Upper lobe of left lung (tissue), 6 donors: ENCODE measurements around the gene KLK15. TPM values are rescaled to one million over a fixed set of nuclear protein-coding genes. Genes with fewer than 3 reads are reported as not detected.
"Not testable (repeated sequence)": the region's sequence is repeated elsewhere in the genome, so short reads cannot be mapped to it uniquely, and the experiment has no call there.

Source experiments
- ATAC-seq, 2 donors: fragments of 200-7000 bp; cut with Tn5 transposase; one replicate each; pipeline ENCODE4 v1.9.1; 2022; ENCODE audit warnings: mild to moderate bottlenecking in 2 of 2, moderate library complexity in 2 of 2; ENCODE audit not compliant: low FRiP score in 2 of 2
- DNase-seq, 2 donors: peaks; one replicate each; pipeline ENCODE4 v3.0.0-alpha.2; 2019 to 2020
- H3K27ac ChIP-seq, 4 donors: fragments of 200-600 bp; sonication (generic); one replicate each; pipeline ENCODE4 v1.5.1; 2016 to 2019
- H3K27me3 ChIP-seq, 4 donors: fragments of 200-600 bp; sonication (generic); one replicate each; pipeline ENCODE4 v1.5.1; 2017 to 2019
- H3K36me3 ChIP-seq, 4 donors: fragments of 200-600 bp; sonication (generic); one replicate each; pipeline ENCODE4 v1.5.1; 2016 to 2019
- H3K4me1 ChIP-seq, 4 donors: fragments of 200-600 bp; sonication (generic); one replicate each; pipeline ENCODE4 v1.5.1; 2018 to 2019
- H3K4me3 ChIP-seq, 4 donors: fragments of 200-600 bp; sonication (generic); one replicate each; pipeline ENCODE4 v1.5.1; 2017 to 2019; ENCODE audit warnings: mild to moderate bottlenecking in 2 of 4, moderate library complexity in 1 of 4
- H3K9me3 ChIP-seq, 4 donors: fragments of 200-600 bp; sonication (generic); one replicate each; pipeline ENCODE4 v1.5.1; 2018 to 2019
- EP300 ChIP-seq, 4 donors: sonication (generic); formaldehyde crosslinking; IDR thresholded peaks; one replicate each; pipeline ENCODE4 v1.5.1; 2017; ENCODE audit warnings: antibody characterized with exemption in 4 of 4, control low read depth in 2 of 4
- POLR2A ChIP-seq, 4 donors: fragments of 450-650 bp; IDR thresholded peaks; one replicate each; pipeline ENCODE4 v1.5.1; 2016 to 2017; ENCODE audit warnings: antibody characterized with exemption in 4 of 4, mild to moderate bottlenecking in 2 of 4
- POLR2AphosphoS5 ChIP-seq, 2 donors: sonication (generic); formaldehyde crosslinking; IDR thresholded peaks; one replicate each; pipeline ENCODE4 v1.5.1; 2017; ENCODE audit warnings: antibody characterized with exemption in 2 of 2
- WGBS, 2 donors: methylation state at CpG; one replicate each; pipeline ENCODE4 v1.1.5; 2017 to 2018; 5-methylcytosine and 5-hydroxymethylcytosine counted together
- total RNA-seq, 6 donors: library from RNA; depleted of rRNA in 4 of 6; stranded (reverse); fragments of >200 nt in 4 of 6; gene quantifications; one replicate each; pipeline versions ENCODE4 v1.1.0 to v1.2.1, GENCODE V29; 2016 to 2021
- TF ChIP-seq, protein P1 (sequence below), 6 experiments: fragments of 450-650 bp in 4 of 6; fragments of 200-600 bp in 2 of 6; sonication (generic) in 2 of 6; IDR thresholded peaks; one replicate each; pipeline ENCODE4 v1.5.1; 2016 to 2019; ENCODE audit warnings: antibody characterized with exemption in 6 of 6
- donor health status: DM: no; HTN: no; CAD: no; lungs with moderate emphysema.
- donor health status: DM: no; HTN: yes; CAD: no; lungs with severe emphysema.

KLK15 gene
- total RNA-seq, 6 donors from 2014 or later = not detected

DNA sequence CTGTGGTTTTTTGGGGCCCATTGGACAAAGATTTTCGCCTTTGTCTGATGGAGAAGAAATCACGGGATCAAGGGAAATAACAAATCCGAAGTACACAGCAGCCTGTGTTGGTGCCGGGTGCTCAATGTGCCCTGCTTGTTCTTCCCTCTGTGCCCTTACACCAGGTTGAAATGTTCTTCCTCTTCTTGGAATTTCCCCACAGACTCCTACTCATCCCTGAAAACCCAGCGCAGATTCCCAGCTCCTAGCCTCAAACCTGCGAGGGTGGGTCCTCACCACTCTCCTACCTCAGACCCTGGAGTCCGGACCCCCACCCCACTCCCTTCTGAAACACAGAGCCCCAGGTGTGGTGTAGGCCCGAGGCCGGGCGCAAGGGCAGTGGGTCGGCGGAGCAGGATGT, 48.0 kb downstream of the KLK15 start:
- H3K27me3 ChIP-seq = no peaks in the 10 kb centered on the region
- TF ChIP-seq, protein P1, sequence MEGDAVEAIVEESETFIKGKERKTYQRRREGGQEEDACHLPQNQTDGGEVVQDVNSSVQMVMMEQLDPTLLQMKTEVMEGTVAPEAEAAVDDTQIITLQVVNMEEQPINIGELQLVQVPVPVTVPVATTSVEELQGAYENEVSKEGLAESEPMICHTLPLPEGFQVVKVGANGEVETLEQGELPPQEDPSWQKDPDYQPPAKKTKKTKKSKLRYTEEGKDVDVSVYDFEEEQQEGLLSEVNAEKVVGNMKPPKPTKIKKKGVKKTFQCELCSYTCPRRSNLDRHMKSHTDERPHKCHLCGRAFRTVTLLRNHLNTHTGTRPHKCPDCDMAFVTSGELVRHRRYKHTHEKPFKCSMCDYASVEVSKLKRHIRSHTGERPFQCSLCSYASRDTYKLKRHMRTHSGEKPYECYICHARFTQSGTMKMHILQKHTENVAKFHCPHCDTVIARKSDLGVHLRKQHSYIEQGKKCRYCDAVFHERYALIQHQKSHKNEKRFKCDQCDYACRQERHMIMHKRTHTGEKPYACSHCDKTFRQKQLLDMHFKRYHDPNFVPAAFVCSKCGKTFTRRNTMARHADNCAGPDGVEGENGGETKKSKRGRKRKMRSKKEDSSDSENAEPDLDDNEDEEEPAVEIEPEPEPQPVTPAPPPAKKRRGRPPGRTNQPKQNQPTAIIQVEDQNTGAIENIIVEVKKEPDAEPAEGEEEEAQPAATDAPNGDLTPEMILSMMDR (IDR thresholded peaks at IDR 0.05) = no peak
- TF ChIP-seq EP300 (IDR thresholded peaks at IDR 0.05) (no peak), POLR2A (IDR thresholded peaks at IDR 0.05) (no peak), POLR2AphosphoS5 (IDR thresholded peaks at IDR 0.05) (no peak)
- ATAC-seq (no peak), DNase-seq (peak in 1 of 2 donors; percentile 60)
- H3K27ac ChIP-seq = no peak overlapping the region
- WGBS, 2 donors = 84 to 86% methylated on average over 12 of the region's 12 CpGs
- H3K4me1 ChIP-seq = peaks cover 0 to 8% (median 6%) of the 10 kb centered on the region in 4 donors
- no peak overlapping the region for H3K4me3 ChIP-seq
- no peaks in the 10 kb centered on the region for H3K9me3 ChIP-seq
- no peaks in the 10 kb centered on the region for H3K36me3 ChIP-seq

DNA sequence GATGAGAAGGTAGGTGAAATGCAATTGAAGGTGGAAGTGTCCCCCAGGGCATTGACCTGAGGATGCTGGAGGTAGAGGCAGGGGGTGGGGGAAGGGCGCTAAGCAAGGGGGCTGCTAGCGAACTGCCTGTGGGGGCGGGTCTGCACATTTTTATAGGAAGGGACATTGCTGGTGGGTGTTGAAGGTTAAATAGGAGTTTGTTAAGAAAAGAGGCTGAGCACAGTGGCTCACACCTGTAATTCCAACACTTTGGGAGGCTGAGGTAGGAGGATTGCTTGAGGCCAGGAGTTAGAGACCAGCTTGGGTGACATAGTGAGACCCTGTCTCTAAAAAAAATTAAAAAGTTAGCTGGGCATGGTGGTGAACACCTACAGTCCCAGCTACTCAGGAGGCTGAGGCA, 48.7 kb downstream of the KLK15 start:
- Histone ChIP-seq H3K4me1 (peaks cover 0 to 8% (median 6%) of the 10 kb centered on the region in 4 donors), H3K27me3 (peaks cover 0 to 4% (median 0%) of the 10 kb centered on the region in 4 donors), H3K4me3 (no peak overlapping the region), H3K36me3 (no peaks in the 10 kb centered on the region), H3K9me3 (no peaks in the 10 kb centered on the region), H3K27ac (no peak overlapping the region)
- DNase-seq (no peak), ATAC-seq (no peak)
- TF ChIP-seq, protein P1 (IDR thresholded peaks at IDR 0.05) = no peak
- TF ChIP-seq EP300 (IDR thresholded peaks at IDR 0.05) (no peak), POLR2AphosphoS5 (IDR thresholded peaks at IDR 0.05) (no peak), POLR2A (IDR thresholded peaks at IDR 0.05) (no peak)
- 91 to 95% methylated on average over 3 of the region's 3 CpGs for WGBS, 2 donors

DNA sequence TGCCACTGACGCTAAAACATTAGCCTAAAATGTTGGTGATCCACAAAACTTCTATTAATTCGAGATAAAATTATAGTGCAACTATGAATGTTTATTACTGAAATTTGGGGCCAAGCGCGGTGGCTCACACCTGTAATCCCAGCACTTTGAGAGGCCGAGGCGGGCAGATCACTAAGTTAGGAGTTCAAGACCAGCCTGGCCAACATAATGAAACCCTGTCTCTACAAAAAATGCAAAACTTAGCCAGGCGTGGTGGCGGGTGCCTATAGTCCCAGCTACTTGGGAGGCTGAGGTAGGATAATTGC, 49.6 kb downstream of the KLK15 start:
- not testable (repeated sequence) for H3K4me1 ChIP-seq, H3K36me3 ChIP-seq, ATAC-seq, DNase-seq, H3K9me3 ChIP-seq, H3K4me3 ChIP-seq, H3K27me3 ChIP-seq, H3K27ac ChIP-seq
- TF ChIP-seq, protein P1 (IDR thresholded peaks at IDR 0.05) = peak in 1 of 6 experiments; percentile 0
- WGBS, 2 donors = 35 to 41% methylated on average over 8 of the region's 8 CpGs

DNA sequence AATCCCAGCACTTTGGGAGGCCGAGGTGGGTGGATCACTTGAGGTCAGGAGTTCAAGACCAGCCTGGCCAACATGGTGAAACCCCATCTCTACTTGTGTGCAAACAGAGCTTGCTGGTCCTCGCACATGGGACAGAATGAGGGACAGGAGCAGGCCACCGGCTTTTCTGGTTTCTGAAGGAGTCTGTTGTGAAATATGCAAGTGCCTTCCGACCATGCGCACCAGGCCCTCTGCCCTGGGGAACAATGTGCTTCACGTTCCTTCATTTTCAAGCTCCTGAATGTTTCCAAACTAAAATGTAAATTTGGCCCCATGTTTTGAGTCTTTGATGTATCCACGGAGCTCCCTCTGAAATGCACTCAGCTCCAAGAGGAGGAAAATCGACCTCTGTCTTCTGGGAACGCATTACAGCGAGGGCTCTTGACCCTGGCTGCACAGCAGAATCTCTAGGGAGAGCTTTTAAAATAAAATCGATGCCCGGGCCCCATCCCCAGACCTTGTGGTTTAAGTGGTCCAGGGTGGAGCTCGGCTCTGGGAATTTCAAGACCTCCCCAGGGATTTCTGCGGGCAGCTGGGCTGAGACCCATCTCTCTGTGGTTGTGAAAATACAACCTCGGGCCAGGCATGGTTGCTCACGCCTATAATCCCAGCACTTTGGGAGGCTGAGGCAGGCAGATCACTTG, 52.5 kb downstream of the KLK15 start:
- peaks cover 0 to 12% (median 8%) of the 10 kb centered on the region in 4 donors for H3K4me1 ChIP-seq
- TF ChIP-seq POLR2A (IDR thresholded peaks at IDR 0.05) (no peak), POLR2AphosphoS5 (IDR thresholded peaks at IDR 0.05) (no peak), EP300 (IDR thresholded peaks at IDR 0.05) (no peak)
- peak in 1 of 2 donors; percentile 59 for ATAC-seq
- H3K27me3 ChIP-seq = peaks cover 0 to 19% (median 7%) of the 10 kb centered on the region in 4 donors
- WGBS, 2 donors = 51 to 58% methylated on average over 16 of the region's 16 CpGs
- DNase-seq = peak in 1 of 2 donors; percentile 56
- peaks cover 0 to 6% (median 4%) of the 10 kb centered on the region in 4 donors for H3K9me3 ChIP-seq
- H3K27ac ChIP-seq = no peak overlapping the region
- no peak overlapping the region for H3K4me3 ChIP-seq
- H3K36me3 ChIP-seq = no peaks in the 10 kb centered on the region

DNA sequence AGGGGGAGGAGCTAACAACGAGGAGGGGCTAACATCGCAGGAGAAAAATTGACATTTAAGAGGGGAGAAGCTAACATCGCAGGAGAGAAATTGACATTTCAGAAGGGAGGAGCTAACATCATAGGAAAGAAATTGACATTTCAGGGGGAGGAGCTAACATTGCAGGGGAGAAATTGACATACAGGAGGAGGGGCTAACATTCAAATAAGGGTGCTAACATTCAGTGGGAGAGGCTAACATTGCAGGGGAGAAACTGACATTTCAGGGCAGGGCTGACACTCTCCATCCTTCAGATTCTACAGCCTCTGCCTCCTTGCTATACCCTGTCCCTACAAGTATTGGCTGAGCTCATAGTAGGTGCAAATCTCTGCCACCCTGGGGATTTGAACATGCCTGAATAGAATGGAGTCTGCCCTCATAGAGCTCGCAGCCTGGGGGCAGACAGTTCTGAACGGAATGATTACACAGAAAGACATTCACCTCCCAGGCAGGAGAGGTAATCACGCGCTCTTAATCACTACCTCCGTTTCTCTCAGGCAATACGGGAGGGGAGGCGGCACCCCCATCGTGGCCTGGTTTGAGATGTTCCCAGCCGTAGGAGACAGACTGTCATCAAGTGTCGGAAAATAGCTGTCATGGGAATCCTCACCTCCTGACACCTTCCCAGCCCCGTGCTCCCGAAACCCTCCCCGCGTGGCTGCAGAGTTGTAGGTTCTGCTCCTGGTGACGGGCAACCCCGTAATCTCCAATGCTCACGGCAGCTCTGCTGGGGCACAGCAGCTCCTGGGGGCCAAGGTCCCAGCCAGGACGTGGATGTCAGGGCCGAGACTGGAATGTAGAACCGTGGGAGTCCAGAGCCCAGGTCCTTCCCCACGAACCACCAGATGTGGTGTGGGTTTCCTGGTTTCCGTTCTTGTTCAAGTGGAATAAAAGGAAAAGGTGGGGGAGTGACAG, 53.6 kb downstream of the KLK15 start:
- DNase-seq (no peak), ATAC-seq (no peak)
- H3K4me3 ChIP-seq = no peak overlapping the region
- peaks cover 0 to 12% (median 8%) of the 10 kb centered on the region in 4 donors for H3K4me1 ChIP-seq
- H3K9me3 ChIP-seq = peaks cover 0 to 6% (median 4%) of the 10 kb centered on the region in 4 donors
- 45 to 55% methylated on average over 24 to 25 of the region's 25 CpGs for WGBS, 2 donors
- peaks cover 0 to 19% (median 7%) of the 10 kb centered on the region in 4 donors for H3K27me3 ChIP-seq
- H3K27ac ChIP-seq = no peak overlapping the region
- TF ChIP-seq, protein P1 (IDR thresholded peaks at IDR 0.05) = no peak
- TF ChIP-seq POLR2A (IDR thresholded peaks at IDR 0.05) (no peak), POLR2AphosphoS5 (IDR thresholded peaks at IDR 0.05) (no peak), EP300 (IDR thresholded peaks at IDR 0.05) (no peak)
- H3K36me3 ChIP-seq = no peaks in the 10 kb centered on the region
